ENCODE results near the gene GYS1. TPM values are rescaled to one million over a fixed set of nuclear protein-coding genes. Genes with fewer than 3 reads are reported as not detected.

GYS1 gene
- total RNA-seq, 1 experiment from 2014 or later, result 20.2 TPM

GRCh38 chr19:48945817-48946216 is 47.3 kb downstream of the GYS1 start:
- Histone ChIP-seq H3K27ac (ENCODE audit: low read length) (no peak overlapping the region), H3K4me1 (ENCODE audit: control insufficient read depth, insufficient read depth, low read length) (no peaks in the 10 kb centered on the region), H3K27me3 (ENCODE audit: control insufficient read depth, insufficient read depth, low read length) (no peaks in the 10 kb centered on the region), H3K36me3 (ENCODE audit: control insufficient read depth, insufficient read depth, low read length) (no peaks in the 10 kb centered on the region), H3K4me3 (ENCODE audit: low read depth in 2 of 2, low read length in 2 of 2) (no peak overlapping the region), H3K9me3 (ENCODE audit: control insufficient read depth, insufficient read depth, low read depth, low read length) (no peaks in the 10 kb centered on the region; the same call in 1 of the 2 replicates)
- POLR2A ChIA-PET, result no interaction called here
- in situ Hi-C loops (cut with HindIII; ENCODE audit: low pct_unique_long_range_greater_than_20kb, low sequenced_read_pairs), result no loop called here
- TF ChIP-seq, protein P1, sequence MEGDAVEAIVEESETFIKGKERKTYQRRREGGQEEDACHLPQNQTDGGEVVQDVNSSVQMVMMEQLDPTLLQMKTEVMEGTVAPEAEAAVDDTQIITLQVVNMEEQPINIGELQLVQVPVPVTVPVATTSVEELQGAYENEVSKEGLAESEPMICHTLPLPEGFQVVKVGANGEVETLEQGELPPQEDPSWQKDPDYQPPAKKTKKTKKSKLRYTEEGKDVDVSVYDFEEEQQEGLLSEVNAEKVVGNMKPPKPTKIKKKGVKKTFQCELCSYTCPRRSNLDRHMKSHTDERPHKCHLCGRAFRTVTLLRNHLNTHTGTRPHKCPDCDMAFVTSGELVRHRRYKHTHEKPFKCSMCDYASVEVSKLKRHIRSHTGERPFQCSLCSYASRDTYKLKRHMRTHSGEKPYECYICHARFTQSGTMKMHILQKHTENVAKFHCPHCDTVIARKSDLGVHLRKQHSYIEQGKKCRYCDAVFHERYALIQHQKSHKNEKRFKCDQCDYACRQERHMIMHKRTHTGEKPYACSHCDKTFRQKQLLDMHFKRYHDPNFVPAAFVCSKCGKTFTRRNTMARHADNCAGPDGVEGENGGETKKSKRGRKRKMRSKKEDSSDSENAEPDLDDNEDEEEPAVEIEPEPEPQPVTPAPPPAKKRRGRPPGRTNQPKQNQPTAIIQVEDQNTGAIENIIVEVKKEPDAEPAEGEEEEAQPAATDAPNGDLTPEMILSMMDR (IDR thresholded peaks at IDR 0.05), result no peak
- no peak for TF ChIP-seq REST (IDR thresholded peaks at IDR 0.05; ENCODE audit: insufficient read depth in 1 of 2, low read depth in 2 of 2, low read length in 1 of 2)
- DNase-seq (ENCODE audit: low read depth, low spot score) (no peak), ATAC-seq (no peak)
- no TSS peak for BruUV-seq (replicated peaks)
- CTCF ChIA-PET, result no interaction called here
- intact Hi-C loops (cut with micrococcal nuclease; ENCODE audit: unreplicated experiment), result no loop called here

DNA sequence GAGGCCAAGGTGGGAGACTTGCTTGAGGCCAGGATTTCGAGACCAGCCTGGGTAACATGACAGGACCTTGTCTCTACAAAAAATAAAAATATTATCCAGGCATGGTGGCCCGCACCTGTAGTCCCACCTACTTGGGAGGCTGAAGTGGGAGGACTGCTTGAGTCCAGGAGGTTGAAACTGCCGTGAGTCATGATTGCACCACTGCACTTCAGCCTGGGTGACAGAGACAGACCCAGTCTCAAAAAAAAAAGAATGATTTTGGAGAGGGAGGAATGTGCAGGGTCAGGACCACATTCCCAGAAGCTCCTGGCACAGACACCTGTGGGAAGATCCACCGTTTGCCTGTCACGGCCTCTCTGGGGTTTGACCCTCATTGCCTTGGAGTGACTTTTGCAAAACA is 47.7 kb downstream of the GYS1 start:
- intact Hi-C loops (cut with micrococcal nuclease; ENCODE audit: unreplicated experiment) (no loop called here), in situ Hi-C loops (cut with HindIII; ENCODE audit: low pct_unique_long_range_greater_than_20kb, low sequenced_read_pairs) (no loop called here)
- CTCF ChIA-PET, result no interaction called here
- POLR2A ChIA-PET, result no interaction called here
- no peaks in the 10 kb centered on the region for H3K27me3 ChIP-seq (ENCODE audit: control insufficient read depth, insufficient read depth, low read length)
- no peak overlapping the region for H3K27ac ChIP-seq (ENCODE audit: low read length)
- no peaks in the 10 kb centered on the region for H3K4me1 ChIP-seq (ENCODE audit: control insufficient read depth, insufficient read depth, low read length)
- H3K4me3 ChIP-seq (ENCODE audit: low read depth in 2 of 2, low read length in 2 of 2), result no peak overlapping the region
- DNase-seq (ENCODE audit: low read depth, low spot score) (no peak), ATAC-seq (no peak)
- no peaks in the 10 kb centered on the region for H3K36me3 ChIP-seq (ENCODE audit: control insufficient read depth, insufficient read depth, low read length)
- TF ChIP-seq SIN3A (IDR thresholded peaks at IDR 0.05; ENCODE audit: borderline replicate concordance, insufficient read depth, low read depth, low read length), result no peak
- TF ChIP-seq, protein P1 (IDR thresholded peaks at IDR 0.05), result no peak
- TF ChIP-seq REST (IDR thresholded peaks at IDR 0.05; ENCODE audit: insufficient read depth in 1 of 2, low read depth in 2 of 2, low read length in 1 of 2), result no peak
- TF ChIP-seq POLR2AphosphoS5 (IDR thresholded peaks at IDR 0.05; ENCODE audit: low read depth, low read length), result no peak
- TF ChIP-seq TCF7L2 (IDR thresholded peaks at IDR 0.05; ENCODE audit: low read depth, low read length), result no peak
- no peaks in the 10 kb centered on the region; the same call in 1 of the 2 replicates for H3K9me3 ChIP-seq (ENCODE audit: control insufficient read depth, insufficient read depth, low read depth, low read length)
- no TSS peak for BruUV-seq (replicated peaks)

Data from Panc1 (cell line).